HL-60 (cell line): ENCODE data around the gene CTNNA3.
"Not testable (repeated sequence)": the region's sequence is repeated elsewhere in the genome, so short reads cannot be mapped to it uniquely, and the experiment has no call there.

ENCODE experiments used
- DNase-seq, 2 experiments: peaks; one replicate each; pipeline ENCODE4 v3.0.0-alpha.2; 2010 to 2020; ENCODE audit warnings: low read depth in 1 of 2, low spot score in 1 of 2
- H3K27ac ChIP-seq: fragments of 250-450 bp; sonication (Bioruptor Pico); replicated peaks from 2 replicates; pipeline ENCODE4 v1.5.1; 2020; ENCODE audit warnings: mild to moderate bottlenecking, moderate library complexity
- H3K27me3 ChIP-seq: fragments of 250-450 bp; sonication (Bioruptor Pico); 2 replicates; pipeline ENCODE4 v1.5.1; 2021; ENCODE audit warnings: mild to moderate bottlenecking, moderate library complexity; ENCODE audit not compliant: insufficient read depth, poor library complexity, severe bottlenecking
- H3K4me3 ChIP-seq: replicated peaks from 2 replicates; pipeline ENCODE4 v1.5.1; 2011; ENCODE audit warnings: mild to moderate bottlenecking, control low read depth, low read length; ENCODE audit not compliant: insufficient read depth
- CTCF ChIP-seq: IDR thresholded peaks from one replicate; pipeline ENCODE4 v1.5.1; 2011; ENCODE audit warnings: low read length, control low read depth, inconsistent platforms; ENCODE audit not compliant: insufficient read depth
- GABPA ChIP-seq: IDR thresholded peaks from 2 replicates; pipeline ENCODE4 v1.6.1; 2012; ENCODE audit warnings: low read depth
- POLR2AphosphoS5 ChIP-seq: IDR thresholded peaks from 2 replicates; pipeline ENCODE4 v1.6.1; 2012; ENCODE audit warnings: low read depth
- REST ChIP-seq: IDR thresholded peaks from 2 replicates; pipeline ENCODE4 v1.6.1; 2012; ENCODE audit warnings: low read depth; ENCODE audit not compliant: insufficient replicate concordance
- SPI1 ChIP-seq: IDR thresholded peaks from 2 replicates; pipeline ENCODE4 v1.6.1; 2012; ENCODE audit warnings: low read depth, mild to moderate bottlenecking, borderline replicate concordance

CTNNA3 gene

GRCh38 chr10:67558311-67558710, 137.7 kb downstream of the CTNNA3 start:
- not testable (repeated sequence) for H3K4me3 ChIP-seq, H3K27me3 ChIP-seq, DNase-seq, H3K27ac ChIP-seq

- TF ChIP-seq REST (no peak), POLR2AphosphoS5 (no peak), CTCF (no peak), SPI1 (no peak), GABPA (no peak)
- no peak overlapping the region for H3K4me3 ChIP-seq
- H3K27ac ChIP-seq: no peak overlapping the region
- H3K27me3 ChIP-seq: no peaks in the 10 kb centered on the region
- no peak for DNase-seq
These were observed 142.7 kb downstream of the CTNNA3 start for GRCh38 chr10:67553254-67553653.

- DNase-seq: no peak
- no peak overlapping the region for H3K4me3 ChIP-seq
- TF ChIP-seq GABPA (no peak), SPI1 (no peak), CTCF (no peak), POLR2AphosphoS5 (no peak), REST (no peak)
- H3K27me3 ChIP-seq: no peaks in the 10 kb centered on the region
- no peak overlapping the region for H3K27ac ChIP-seq
These were observed 145.1 kb downstream of the CTNNA3 start for GRCh38 chr10:67550838-67551402.

GRCh38 chr10:67550046-67550445, 145.9 kb downstream of the CTNNA3 start:
- peaks cover under 1% of the 10 kb centered on the region for H3K27me3 ChIP-seq
- DNase-seq: no peak
- TF ChIP-seq CTCF (no peak), SPI1 (no peak)
- no peak overlapping the region for H3K4me3 ChIP-seq
- no peak overlapping the region for H3K27ac ChIP-seq
